SK-N-SH treated with all-trans-retinoic acid at 6 μM for 48 hours (cell line): ENCODE measurements around the gene SMARCE1.

Experiments
- ATAC-seq: fragments of 200-7000 bp; cut with Tn5 transposase; 3 replicates; pipeline ENCODE4 v1.9.1; 2020; ENCODE audit warnings: mild to moderate bottlenecking, moderate library complexity
- ARNTL ChIP-seq: fragments of 450-650 bp; formaldehyde crosslinking; IDR thresholded peaks from 2 replicates; pipeline ENCODE4 v1.5.0; 2020; ENCODE audit warnings: low read depth, mild to moderate bottlenecking, moderate library complexity, borderline replicate concordance
- BACH2 ChIP-seq: fragments of 250-450 bp; sonication (Bioruptor Pico); IDR thresholded peaks from 2 replicates; pipeline ENCODE4 v1.9.0; 2021; ENCODE audit warnings: mild to moderate bottlenecking, borderline replicate concordance
- GLIS3 ChIP-seq: fragments of 250-450 bp; sonication (Bioruptor Pico); IDR thresholded peaks from 2 replicates; pipeline ENCODE4 v1.5.0; 2020; ENCODE audit warnings: mild to moderate bottlenecking, moderate library complexity
- ISL1 ChIP-seq: fragments of 250-450 bp; sonication (Bioruptor Pico); IDR thresholded peaks from 2 replicates; pipeline ENCODE4 v2.1.2; 2022; ENCODE audit warnings: mild to moderate bottlenecking, moderate library complexity
- OSR1 ChIP-seq: fragments of 250-450 bp; sonication (Bioruptor Pico); IDR thresholded peaks from 2 replicates; pipeline ENCODE4 v1.8.0; 2022; ENCODE audit warnings: moderate library complexity, mild to moderate bottlenecking, inconsistent platforms
- RARB ChIP-seq: fragments of 250-450 bp; sonication (Bioruptor Pico); IDR thresholded peaks from 2 replicates; pipeline ENCODE4 v1.8.0; 2021; ENCODE audit warnings: mild to moderate bottlenecking, moderate library complexity
- SNAI2 ChIP-seq: fragments of 250-450 bp; sonication (Bioruptor Pico); IDR thresholded peaks from 2 replicates; pipeline ENCODE4 v1.5.0; 2020; ENCODE audit warnings: mild to moderate bottlenecking, moderate library complexity
- TOX ChIP-seq: fragments of 250-450 bp; sonication (Bioruptor Pico); IDR thresholded peaks from 2 replicates; pipeline ENCODE4 v1.8.0; 2021; ENCODE audit warnings: mild to moderate bottlenecking, moderate library complexity, borderline replicate concordance
- ZC3H10 ChIP-seq: fragments of 250-450 bp; sonication (Bioruptor Pico); IDR thresholded peaks from 2 replicates; pipeline ENCODE4 v1.5.1; 2021; ENCODE audit warnings: mild to moderate bottlenecking, moderate library complexity
- ZFP3 ChIP-seq: fragments of 250-450 bp; sonication (Bioruptor Pico); IDR thresholded peaks from 2 replicates; pipeline ENCODE4 v1.5.0; 2020; ENCODE audit warnings: mild to moderate bottlenecking, moderate library complexity
- ZFP30 ChIP-seq: fragments of 450-650 bp; formaldehyde crosslinking; IDR thresholded peaks from 2 replicates; pipeline ENCODE4 v1.5.0; 2022; ENCODE audit warnings: mild to moderate bottlenecking, moderate library complexity
- ZNF565 ChIP-seq: fragments of 450-650 bp; formaldehyde crosslinking; conservative IDR thresholded peaks from 2 replicates; pipeline ENCODE4 v1.5.0; 2020; ENCODE audit warnings: low read depth, mild to moderate bottlenecking, moderate library complexity
- ZNF70 ChIP-seq: fragments of 450-650 bp; formaldehyde crosslinking; IDR thresholded peaks from 2 replicates; pipeline ENCODE4 v1.5.0; 2020; ENCODE audit warnings: mild to moderate bottlenecking, moderate library complexity
- ZNF8 ChIP-seq: fragments of 450-650 bp; formaldehyde crosslinking; IDR thresholded peaks from 2 replicates; pipeline ENCODE4 v1.5.0; 2020; ENCODE audit warnings: mild to moderate bottlenecking, moderate library complexity
- TF ChIP-seq, protein P1 (sequence below): fragments of 250-450 bp; sonication (Bioruptor Pico); IDR thresholded peaks from 2 replicates; pipeline ENCODE4 v1.8.0; 2020; ENCODE audit warnings: mild to moderate bottlenecking, moderate library complexity, borderline replicate concordance
- TF ChIP-seq, protein P2 (sequence below): fragments of 250-450 bp; sonication (Bioruptor Pico); IDR thresholded peaks from 2 replicates; pipeline ENCODE4 v1.5.1; 2021; ENCODE audit warnings: mild to moderate bottlenecking, moderate library complexity
- TF ChIP-seq, protein P3 (sequence below): fragments of 250-450 bp; sonication (Bioruptor Pico); IDR thresholded peaks from 2 replicates; pipeline ENCODE4 v1.8.0; 2021; ENCODE audit warnings: low read depth, mild to moderate bottlenecking, moderate library complexity, borderline replicate concordance
- TF ChIP-seq, protein P4 (sequence below): fragments of 250-450 bp; sonication (Bioruptor Pico); IDR thresholded peaks from 2 replicates; pipeline ENCODE4 v1.5.1; 2020; ENCODE audit warnings: low read depth, mild to moderate bottlenecking, moderate library complexity

Gene SMARCE1

DNA sequence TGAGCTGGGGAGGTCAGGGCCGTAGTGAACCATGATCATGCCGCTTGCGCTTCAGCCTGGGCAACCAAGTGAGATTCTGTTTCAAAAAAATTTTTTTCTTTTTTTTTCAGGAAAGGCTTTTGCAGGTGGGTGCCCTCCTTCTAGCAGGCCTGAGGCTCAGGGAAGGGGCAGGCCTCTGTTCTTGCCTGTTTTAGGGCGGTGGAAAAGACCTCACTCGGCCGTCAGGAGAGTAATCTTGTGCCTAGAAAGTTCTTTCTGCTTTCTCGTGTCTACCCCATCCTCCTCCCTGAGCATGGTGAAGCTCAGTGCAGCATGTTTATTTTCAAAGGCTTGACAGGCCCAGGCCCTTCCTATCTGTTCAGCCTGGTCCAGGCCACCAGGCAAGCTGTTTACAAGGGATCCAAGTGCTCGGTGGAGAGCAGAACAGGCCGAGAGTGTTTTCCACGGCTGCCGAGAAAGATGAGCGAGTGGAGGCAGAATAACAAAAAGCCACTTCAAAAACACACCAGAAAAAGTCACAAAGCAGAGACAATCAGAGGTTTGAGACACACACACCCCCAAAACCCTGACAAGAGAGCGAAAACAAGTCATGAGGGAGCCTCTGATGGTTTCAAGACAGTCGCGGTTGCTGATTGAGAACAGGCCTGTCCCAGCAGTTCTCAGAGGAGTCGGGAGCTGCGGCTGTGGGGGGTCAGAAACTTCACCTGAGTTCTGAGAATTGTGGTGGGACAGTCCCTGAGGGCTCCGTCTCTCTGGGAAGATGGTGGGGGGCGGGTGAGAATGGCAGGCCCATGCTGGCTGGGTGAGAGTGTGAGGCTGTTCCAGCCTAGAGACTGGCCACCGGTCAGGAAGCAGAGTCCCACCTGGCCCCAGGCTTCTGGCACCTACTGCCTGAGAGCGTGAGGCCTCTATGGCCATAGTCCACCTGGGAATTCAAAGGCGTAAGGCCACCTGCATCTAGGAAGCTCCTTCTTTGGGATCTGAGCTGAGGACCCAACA lies 44.9 kb downstream of the SMARCE1 start:
- ATAC-seq, result no peak
- no peak for TF ChIP-seq ZFP30 (CRISPR knock-in tag)
- TF ChIP-seq, protein P1, sequence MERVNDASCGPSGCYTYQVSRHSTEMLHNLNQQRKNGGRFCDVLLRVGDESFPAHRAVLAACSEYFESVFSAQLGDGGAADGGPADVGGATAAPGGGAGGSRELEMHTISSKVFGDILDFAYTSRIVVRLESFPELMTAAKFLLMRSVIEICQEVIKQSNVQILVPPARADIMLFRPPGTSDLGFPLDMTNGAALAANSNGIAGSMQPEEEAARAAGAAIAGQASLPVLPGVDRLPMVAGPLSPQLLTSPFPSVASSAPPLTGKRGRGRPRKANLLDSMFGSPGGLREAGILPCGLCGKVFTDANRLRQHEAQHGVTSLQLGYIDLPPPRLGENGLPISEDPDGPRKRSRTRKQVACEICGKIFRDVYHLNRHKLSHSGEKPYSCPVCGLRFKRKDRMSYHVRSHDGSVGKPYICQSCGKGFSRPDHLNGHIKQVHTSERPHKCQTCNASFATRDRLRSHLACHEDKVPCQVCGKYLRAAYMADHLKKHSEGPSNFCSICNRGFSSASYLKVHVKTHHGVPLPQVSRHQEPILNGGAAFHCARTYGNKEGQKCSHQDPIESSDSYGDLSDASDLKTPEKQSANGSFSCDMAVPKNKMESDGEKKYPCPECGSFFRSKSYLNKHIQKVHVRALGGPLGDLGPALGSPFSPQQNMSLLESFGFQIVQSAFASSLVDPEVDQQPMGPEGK (CRISPR knock-in tag), result no peak
- TF ChIP-seq, protein P2, sequence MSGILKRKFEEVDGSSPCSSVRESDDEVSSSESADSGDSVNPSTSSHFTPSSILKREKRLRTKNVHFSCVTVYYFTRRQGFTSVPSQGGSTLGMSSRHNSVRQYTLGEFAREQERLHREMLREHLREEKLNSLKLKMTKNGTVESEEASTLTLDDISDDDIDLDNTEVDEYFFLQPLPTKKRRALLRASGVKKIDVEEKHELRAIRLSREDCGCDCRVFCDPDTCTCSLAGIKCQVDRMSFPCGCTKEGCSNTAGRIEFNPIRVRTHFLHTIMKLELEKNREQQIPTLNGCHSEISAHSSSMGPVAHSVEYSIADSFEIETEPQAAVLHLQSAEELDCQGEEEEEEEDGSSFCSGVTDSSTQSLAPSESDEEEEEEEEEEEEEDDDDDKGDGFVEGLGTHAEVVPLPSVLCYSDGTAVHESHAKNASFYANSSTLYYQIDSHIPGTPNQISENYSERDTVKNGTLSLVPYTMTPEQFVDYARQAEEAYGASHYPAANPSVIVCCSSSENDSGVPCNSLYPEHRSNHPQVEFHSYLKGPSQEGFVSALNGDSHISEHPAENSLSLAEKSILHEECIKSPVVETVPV (CRISPR knock-in tag), result no peak
- TF ChIP-seq, protein P3, sequence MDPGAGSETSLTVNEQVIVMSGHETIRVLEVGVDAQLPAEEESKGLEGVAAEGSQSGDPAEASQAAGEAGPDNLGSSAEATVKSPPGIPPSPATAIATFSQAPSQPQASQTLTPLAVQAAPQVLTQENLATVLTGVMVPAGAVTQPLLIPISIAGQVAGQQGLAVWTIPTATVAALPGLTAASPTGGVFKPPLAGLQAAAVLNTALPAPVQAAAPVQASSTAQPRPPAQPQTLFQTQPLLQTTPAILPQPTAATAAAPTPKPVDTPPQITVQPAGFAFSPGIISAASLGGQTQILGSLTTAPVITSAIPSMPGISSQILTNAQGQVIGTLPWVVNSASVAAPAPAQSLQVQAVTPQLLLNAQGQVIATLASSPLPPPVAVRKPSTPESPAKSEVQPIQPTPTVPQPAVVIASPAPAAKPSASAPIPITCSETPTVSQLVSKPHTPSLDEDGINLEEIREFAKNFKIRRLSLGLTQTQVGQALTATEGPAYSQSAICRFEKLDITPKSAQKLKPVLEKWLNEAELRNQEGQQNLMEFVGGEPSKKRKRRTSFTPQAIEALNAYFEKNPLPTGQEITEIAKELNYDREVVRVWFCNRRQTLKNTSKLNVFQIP, result no peak
- TF ChIP-seq ARNTL (CRISPR knock-in tag), result no peak
- TF ChIP-seq GLIS3, result no peak
- no peak for TF ChIP-seq ZFP3
- TF ChIP-seq BACH2 (CRISPR knock-in tag), result no peak
- no peak for TF ChIP-seq ISL1
- no peak for TF ChIP-seq OSR1
- no peak for TF ChIP-seq ZNF565 (CRISPR knock-in tag)
- no peak for TF ChIP-seq SNAI2 (CRISPR knock-in tag)
- TF ChIP-seq ZNF8 (CRISPR knock-in tag), result no peak
- TF ChIP-seq RARB (CRISPR knock-in tag), result no peak
- TF ChIP-seq ZNF70 (CRISPR knock-in tag), result no peak
- TF ChIP-seq TOX, result no peak
- TF ChIP-seq, protein P4, sequence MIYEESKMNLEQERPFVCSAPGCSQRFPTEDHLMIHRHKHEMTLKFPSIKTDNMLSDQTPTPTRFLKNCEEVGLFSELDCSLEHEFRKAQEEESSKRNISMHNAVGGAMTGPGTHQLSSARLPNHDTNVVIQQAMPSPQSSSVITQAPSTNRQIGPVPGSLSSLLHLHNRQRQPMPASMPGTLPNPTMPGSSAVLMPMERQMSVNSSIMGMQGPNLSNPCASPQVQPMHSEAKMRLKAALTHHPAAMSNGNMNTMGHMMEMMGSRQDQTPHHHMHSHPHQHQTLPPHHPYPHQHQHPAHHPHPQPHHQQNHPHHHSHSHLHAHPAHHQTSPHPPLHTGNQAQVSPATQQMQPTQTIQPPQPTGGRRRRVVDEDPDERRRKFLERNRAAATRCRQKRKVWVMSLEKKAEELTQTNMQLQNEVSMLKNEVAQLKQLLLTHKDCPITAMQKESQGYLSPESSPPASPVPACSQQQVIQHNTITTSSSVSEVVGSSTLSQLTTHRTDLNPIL (CRISPR knock-in tag), result no peak
- no peak for TF ChIP-seq ZC3H10 (CRISPR knock-in tag)
- TF ChIP-seq, all 23 proteins: peak for 0

DNA sequence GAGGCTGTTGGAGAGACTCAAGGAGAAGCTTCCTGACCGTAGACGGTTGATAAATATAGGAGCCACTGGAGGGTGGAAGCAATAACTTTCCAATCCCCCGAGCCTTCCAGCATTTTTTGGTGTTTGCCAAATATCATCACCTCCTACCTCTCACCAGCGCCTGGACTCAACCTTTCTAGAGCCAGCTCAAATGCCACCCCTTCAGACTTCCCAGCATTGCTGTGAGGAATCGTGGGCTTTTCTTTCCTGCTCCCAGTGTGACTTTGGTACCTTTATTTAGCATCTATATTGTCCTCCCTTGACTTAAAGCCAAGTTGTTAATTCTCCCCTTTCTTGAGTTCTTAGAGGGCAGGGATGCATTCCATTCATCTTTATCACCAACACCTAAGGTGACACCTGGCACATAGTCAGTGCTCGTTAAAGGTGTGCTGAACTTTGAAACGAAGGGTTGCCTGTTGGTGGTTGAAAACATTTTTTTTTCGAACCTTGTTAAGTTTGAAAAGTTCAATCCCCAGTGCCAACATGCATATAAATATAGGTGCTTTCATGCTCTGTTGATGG lies 47.1 kb downstream of the SMARCE1 start:
- ATAC-seq, result no peak
- no peak for TF ChIP-seq ZFP30 (CRISPR knock-in tag)
- TF ChIP-seq, protein P3, result no peak
- no peak for TF ChIP-seq ZNF8 (CRISPR knock-in tag)
- TF ChIP-seq, protein P1 (CRISPR knock-in tag), result no peak
- no peak for TF ChIP-seq ARNTL (CRISPR knock-in tag)
- TF ChIP-seq TOX, result no peak
- TF ChIP-seq, protein P4 (CRISPR knock-in tag), result no peak
